HepG2 (cell line): Measurements from ENCODE around the gene SP7. TPM values are rescaled to one million over a fixed set of nuclear protein-coding genes. Genes with fewer than 3 reads are reported as not detected.

ENCODE experiments used
- ARID4A ChIP-seq: sonication (generic); formaldehyde crosslinking; IDR thresholded peaks from 2 replicates; pipeline ENCODE4 v1.5.0; 2020; ENCODE audit warnings: mild to moderate bottlenecking, missing genetic modification reagents, borderline replicate concordance
- CBFB ChIP-seq: sonication (generic); formaldehyde crosslinking; IDR thresholded peaks from 2 replicates; pipeline ENCODE4 v1.4.0; 2020; ENCODE audit warnings: missing genetic modification reagents
- E2F1 ChIP-seq: sonication (generic); formaldehyde crosslinking; IDR thresholded peaks from 2 replicates; pipeline ENCODE4 v1.5.0; 2020; ENCODE audit warnings: missing genetic modification reagents
- ELF3 ChIP-seq: IDR thresholded peaks from 2 replicates; pipeline ENCODE4 v1.6.1; 2016; ENCODE audit warnings: missing genetic modification reagents, missing compliant biosample characterization
- HNF1B ChIP-seq: sonication (generic); formaldehyde crosslinking; IDR thresholded peaks from 2 replicates; pipeline ENCODE4 v1.5.1; 2020; ENCODE audit warnings: mild to moderate bottlenecking, moderate library complexity, missing genetic modification reagents
- KDM5A ChIP-seq: fragments of 200-600 bp; sonication (generic); IDR thresholded peaks from 2 replicates; pipeline ENCODE4 v1.7.0; 2018; ENCODE audit warnings: antibody characterized with exemption, mild to moderate bottlenecking, low read length, borderline replicate concordance
- MAZ ChIP-seq, 2 experiments: sonication (generic) in 1 of 2; formaldehyde crosslinking in 1 of 2; IDR thresholded peaks; 2 replicates each; pipeline versions ENCODE4 v1.5.0 to v1.6.1; 2012 to 2020; ENCODE audit warnings: low read depth in 2 of 2, mild to moderate bottlenecking in 2 of 2, borderline replicate concordance in 1 of 2, improper control_type of control experiment in 1 of 2, low read length in 1 of 2, missing genetic modification reagents in 1 of 2, moderate library complexity in 1 of 2
- NCOA2 ChIP-seq: sonication (generic); formaldehyde crosslinking; IDR thresholded peaks from 2 replicates; pipeline ENCODE4 v1.8.0; 2022; ENCODE audit warnings: inconsistent platforms
- NFE2 ChIP-seq: sonication (generic); formaldehyde crosslinking; IDR thresholded peaks from 2 replicates; pipeline ENCODE4 v1.4.0; 2020; ENCODE audit warnings: missing genetic modification reagents
- NR0B2 ChIP-seq: sonication (generic); formaldehyde crosslinking; IDR thresholded peaks from 2 replicates; pipeline ENCODE4 v1.4.0; 2020; ENCODE audit warnings: mild to moderate bottlenecking, missing genetic modification reagents
- NR2F6 ChIP-seq, 2 experiments: IDR thresholded peaks; 2 replicates each; pipeline ENCODE4 v1.6.1; 2016; ENCODE audit warnings: antibody characterized with exemption in 1 of 2, mild to moderate bottlenecking in 1 of 2
- PBX2 ChIP-seq: IDR thresholded peaks from 2 replicates; pipeline ENCODE4 v1.6.1; 2016; ENCODE audit warnings: control low read depth
- RBAK ChIP-seq: sonication (generic); formaldehyde crosslinking; IDR thresholded peaks from 2 replicates; pipeline ENCODE4 v1.5.1; 2020; ENCODE audit warnings: mild to moderate bottlenecking, missing genetic modification reagents
- RELA ChIP-seq: sonication (generic); formaldehyde crosslinking; IDR thresholded peaks from 2 replicates; pipeline ENCODE4 v1.4.0; 2020; ENCODE audit warnings: missing genetic modification reagents
- SALL1 ChIP-seq: sonication (generic); formaldehyde crosslinking; IDR thresholded peaks from 2 replicates; pipeline ENCODE4 v1.8.0; 2022; ENCODE audit warnings: mild to moderate bottlenecking, missing genetic modification reagents
- SAP130 ChIP-seq: IDR thresholded peaks from 2 replicates; pipeline ENCODE4 v1.6.1; 2016; ENCODE audit warnings: low read depth
- ZBTB38 ChIP-seq: sonication (generic); formaldehyde crosslinking; IDR thresholded peaks from 2 replicates; pipeline ENCODE4 v1.5.1; 2020; ENCODE audit warnings: mild to moderate bottlenecking, missing genetic modification reagents
- ZFX ChIP-seq: sonication (generic); formaldehyde crosslinking; IDR thresholded peaks from 2 replicates; pipeline ENCODE4 v1.4.0; 2020; ENCODE audit warnings: mild to moderate bottlenecking, low read depth, missing genetic modification reagents, moderate library complexity
- polyA plus RNA-seq, 8 experiments: library from polyadenylated mRNA; depleted of rRNA in 3 of 8; stranded (reverse) in 7 of 8; unstranded in 1 of 8; fragments of >200 nt; fragmentation: Illumina TruSeq in 4 of 8; extraction: Trizol in 4 of 8; gene quantifications; 2 replicates each; pipeline versions ENCODE4 v1.2.1 to v1.2.3, GENCODE V29; 2011 to 2016; ENCODE audit warnings: low read depth in 4 of 8, missing spikeins in 1 of 8, mixed read lengths in 1 of 8; ENCODE audit not compliant: insufficient read depth in 1 of 8
- total RNA-seq, 5 experiments: library from RNA; depleted of rRNA; stranded (reverse); fragments of >200 nt; fragmentation: Illumina TruSeq; extraction: Trizol; gene quantifications; 2 replicates each; pipeline ENCODE4 v1.2.3, GENCODE V29; 2016; ENCODE audit warnings: low read depth in 1 of 5

The SP7 gene
- total and polyA plus RNA-seq, 2 of the 13 experiments (the other 11 are each of a cell fraction or from before 2014, with no cell fraction given), result not detected

- TF ChIP-seq NR0B2, result no peak; the same call in 1 of the 2 replicates
- TF ChIP-seq ELF3 (CRISPR knock-in tag), result peak; percentile 97
- TF ChIP-seq NR2F6 (IDR thresholded peaks at IDR 0.05), result no peak
- peak; percentile 35; the same call in 1 of the 2 replicates for TF ChIP-seq NR2F6 (CRISPR knock-in tag; IDR thresholded peaks at IDR 0.05)
- peak; percentile 61; the same call in 1 of the 2 replicates for TF ChIP-seq CBFB
- no peak for TF ChIP-seq RELA (CRISPR knock-in tag)
- peak; percentile 57 for TF ChIP-seq ZBTB38 (CRISPR knock-in tag)
- TF ChIP-seq SALL1, result peak; percentile 63
- no peak for TF ChIP-seq PBX2 (CRISPR knock-in tag)
- no peak for TF ChIP-seq NFE2 (CRISPR knock-in tag)
- peak; percentile 90 for TF ChIP-seq ZFX (CRISPR knock-in tag)
- TF ChIP-seq ARID4A, result peak; percentile 95
- peak; percentile 96 for TF ChIP-seq RBAK (CRISPR knock-in tag)
- TF ChIP-seq MAZ (IDR thresholded peaks at IDR 0.05; ENCODE audit: borderline replicate concordance, low read depth, low read length), result 0 out of 2 replicates have a peak, but pooled peaks have one; percentile 30
- TF ChIP-seq MAZ (CRISPR knock-in tag; IDR thresholded peaks at IDR 0.05; ENCODE audit: low read depth), result peak; percentile 36; the same call in 1 of the 2 replicates
- TF ChIP-seq E2F1 (CRISPR knock-in tag), result 0 out of 2 replicates have a peak, but pooled peaks have one; percentile 9
- TF ChIP-seq KDM5A, result peak; percentile 92
- peak; percentile 15; the same call in 1 of the 2 replicates for TF ChIP-seq HNF1B (CRISPR knock-in tag)
- TF ChIP-seq NCOA2 (CRISPR knock-in tag), result peak; percentile 55
- TF ChIP-seq SAP130 (CRISPR knock-in tag), result peak; percentile 98
Measured at GRCh38 chr12:53295070-53295890, 40.9 kb downstream of the SP7 start, which contains the start of gene PFDN5 (continued).
